Effector CD4-positive, alpha-beta T cell (primary cell): ENCODE results near the gene MARCHF3.
"Not testable (repeated sequence)": the region's sequence is repeated elsewhere in the genome, so short reads cannot be mapped to it uniquely, and the experiment has no call there.

Experiments used
- DNase-seq: peaks from one replicate; pipeline ENCODE4 v3.0.0-alpha.2; 2020

Gene MARCHF3

GRCh38 chr5:127046343-127047072 lies 16.1 kb upstream of the MARCHF3 start:
- no peak for DNase-seq

GRCh38 chr5:127042593-127042992 lies 12.2 kb upstream of the MARCHF3 start:
- DNase-seq: no peak

GRCh38 chr5:127041571-127041970 lies 11.2 kb upstream of the MARCHF3 start:
- no peak for DNase-seq

GRCh38 chr5:127040796-127041520 lies 10.6 kb upstream of the MARCHF3 start:
- no peak for DNase-seq

GRCh38 chr5:127038550-127038949 lies 8.2 kb upstream of the MARCHF3 start:
- no peak for DNase-seq

GRCh38 chr5:127031863-127032232 lies 1.5 kb upstream of the MARCHF3 start:
- no peak for DNase-seq

GRCh38 chr5:127031147-127031862 lies 947 bp upstream of the MARCHF3 start:
- no peak for DNase-seq

GRCh38 chr5:127029581-127030258 lies 638 bp downstream of the MARCHF3 start:
- DNase-seq: peak; percentile 32

- DNase-seq: no peak
Measured at GRCh38 chr5:127028822-127029457, 1.4 kb downstream of the MARCHF3 start.

- DNase-seq: no peak
Measured at GRCh38 chr5:127027539-127027938, 2.8 kb downstream of the MARCHF3 start.

- DNase-seq: no peak
Measured at GRCh38 chr5:127026166-127026565, 4.2 kb downstream of the MARCHF3 start.

GRCh38 chr5:127025467-127025866 lies 4.9 kb downstream of the MARCHF3 start:
- no peak for DNase-seq

- DNase-seq: no peak
Measured at GRCh38 chr5:127024821-127025220, 5.5 kb downstream of the MARCHF3 start.

GRCh38 chr5:127023552-127024191 lies 6.7 kb downstream of the MARCHF3 start:
- not testable (repeated sequence) for DNase-seq

GRCh38 chr5:127022846-127023245 lies 7.5 kb downstream of the MARCHF3 start:
- no peak for DNase-seq

GRCh38 chr5:127019928-127020327 lies 10.4 kb downstream of the MARCHF3 start:
- DNase-seq: no peak

GRCh38 chr5:127016722-127017121 lies 13.6 kb downstream of the MARCHF3 start:
- DNase-seq: not testable (repeated sequence)

GRCh38 chr5:127015716-127016115 lies 14.6 kb downstream of the MARCHF3 start:
- DNase-seq: no peak

GRCh38 chr5:127014573-127014972 lies 15.8 kb downstream of the MARCHF3 start:
- no peak for DNase-seq

GRCh38 chr5:127013407-127013806 lies 17.0 kb downstream of the MARCHF3 start:
- no peak for DNase-seq

- DNase-seq: no peak
Measured at GRCh38 chr5:127012916-127013315, 17.4 kb downstream of the MARCHF3 start.
